Dendritic cell treated with granulocyte-macrophage colony-stimulating factor and Interleukin-4, amounts not matched to agents 40 ng/mL and 50 ng/mL, for 4 days (primary cell): Measurements from ENCODE around the gene NUDT22.

Source experiments
- H3K27ac Mint-ChIP-seq: one replicate; pipeline ENCODE4 v1.8.0; 2022; ENCODE audit warnings: mild to moderate bottlenecking, mixed read lengths
- H3K27me3 Mint-ChIP-seq: one replicate; pipeline ENCODE4 v1.8.0; 2022; ENCODE audit warnings: mild to moderate bottlenecking, mixed read lengths
- H3K36me3 Mint-ChIP-seq: one replicate; pipeline ENCODE4 v1.8.0; 2022; ENCODE audit warnings: low read depth, mixed read lengths
- H3K4me1 Mint-ChIP-seq: one replicate; pipeline ENCODE4 v1.8.0; 2022; ENCODE audit warnings: low read depth, mixed read lengths
- H3K4me3 Mint-ChIP-seq: one replicate; pipeline ENCODE4 v1.8.0; 2022; ENCODE audit warnings: mild to moderate bottlenecking, moderate library complexity, mixed read lengths
- H3K9me3 Mint-ChIP-seq: one replicate; pipeline ENCODE4 v1.8.0; 2022; ENCODE audit warnings: mixed read lengths
- intact Hi-C: fragments of 100-400 bp; cut with micrococcal nuclease; formaldehyde crosslinking; loops from one replicate; pipeline ENCODE4 v1.15.0; 2022

NUDT22 gene

DNA sequence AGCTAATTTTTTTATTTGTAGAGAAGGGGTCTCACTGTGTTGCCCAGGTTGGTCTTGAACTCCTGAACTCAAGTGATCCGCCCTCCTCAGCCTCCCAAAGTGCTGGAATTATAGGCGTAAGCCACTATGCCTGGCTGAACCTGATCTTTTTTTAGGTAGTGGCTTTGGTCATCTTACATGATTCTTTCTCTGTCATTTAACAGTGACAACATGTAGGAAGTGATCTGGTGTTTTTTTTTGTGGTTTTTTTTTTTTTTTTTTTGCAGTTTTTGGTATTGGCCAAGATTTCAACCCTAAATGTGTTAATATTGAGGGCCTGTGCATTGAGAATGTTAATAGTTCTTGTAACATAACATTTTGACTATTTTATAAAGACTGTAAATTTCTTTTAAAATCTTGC lies 27.6 kb upstream of the NUDT22 start:
- Mint-ChIP-seq H3K27me3 (no peaks in the 10 kb centered on the region), H3K4me3 (no peak overlapping the region), H3K9me3 (no peaks in the 10 kb centered on the region), H3K27ac (no peak overlapping the region), H3K36me3 (peaks cover 100% of the 10 kb centered on the region), H3K4me1 (peaks cover 37% of the 10 kb centered on the region)
- intact Hi-C loops, result no loop called here

DNA sequence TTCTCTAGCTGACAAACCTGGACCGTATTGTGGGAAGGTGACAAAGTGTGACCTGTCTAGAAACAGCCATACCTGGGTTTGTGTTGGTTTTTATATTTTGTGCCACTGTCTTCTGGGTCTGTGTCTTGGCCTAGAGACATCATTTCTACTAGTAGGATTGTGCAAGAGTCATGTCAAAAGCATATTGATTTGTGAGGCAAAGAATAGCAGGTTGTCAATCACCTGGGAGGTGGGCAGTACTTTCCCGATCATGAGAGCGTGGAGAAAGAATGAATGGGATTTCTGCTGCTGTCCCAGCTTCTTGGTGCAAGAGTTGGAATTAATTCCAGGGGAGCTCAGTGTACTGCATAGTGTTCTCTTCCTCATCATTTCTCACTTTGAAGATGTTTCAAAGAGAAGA lies 24.5 kb upstream of the NUDT22 start:
- Mint-ChIP-seq H3K27me3 (no peaks in the 10 kb centered on the region), H3K36me3 (peaks cover 85% of the 10 kb centered on the region), H3K27ac (peak overlapping the region; percentile 64), H3K4me1 (peaks cover 62% of the 10 kb centered on the region), H3K9me3 (no peaks in the 10 kb centered on the region), H3K4me3 (no peak overlapping the region)
- intact Hi-C loops, result no loop called here

- no peaks in the 10 kb centered on the region for H3K9me3 Mint-ChIP-seq
- peaks cover 60% of the 10 kb centered on the region for H3K4me1 Mint-ChIP-seq
- H3K27ac Mint-ChIP-seq, result peak overlapping the region; percentile 91
- H3K4me3 Mint-ChIP-seq, result no peak overlapping the region
- intact Hi-C loops, result no loop called here
- H3K36me3 Mint-ChIP-seq, result peaks cover 85% of the 10 kb centered on the region
- no peaks in the 10 kb centered on the region for H3K27me3 Mint-ChIP-seq
Observed at GRCh38 chr11:64202992-64203391, 23.1 kb upstream of the NUDT22 start.

DNA sequence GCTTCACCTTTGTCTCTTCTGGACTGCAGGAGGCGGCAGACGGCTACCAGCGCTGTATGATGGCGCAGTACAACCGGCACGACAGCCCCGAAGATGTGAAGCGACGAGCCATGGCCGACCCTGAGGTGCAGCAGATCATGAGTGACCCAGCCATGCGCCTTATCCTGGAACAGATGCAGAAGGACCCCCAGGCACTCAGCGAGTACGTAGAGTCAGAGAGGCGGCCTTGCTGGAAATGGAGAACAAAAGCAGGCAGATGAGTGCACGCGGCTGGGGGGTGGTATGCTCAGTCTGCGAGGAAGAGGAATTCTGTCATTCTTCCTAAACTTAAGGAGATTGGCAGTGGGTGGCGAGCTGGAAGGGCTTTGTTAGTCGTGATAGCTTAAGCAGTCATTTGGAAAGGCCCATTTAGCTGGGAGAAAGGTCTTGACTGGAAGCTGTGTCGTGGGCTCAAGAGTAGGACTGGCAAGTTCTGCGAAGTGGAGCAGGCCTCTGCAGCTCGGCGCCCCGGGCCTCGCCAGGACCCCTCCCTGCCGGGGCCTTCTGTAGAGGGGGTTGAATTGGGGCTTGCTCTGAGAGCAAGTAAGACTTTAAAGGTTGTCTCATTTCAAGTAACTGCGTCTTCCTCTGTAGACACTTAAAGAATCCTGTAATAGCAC lies 22.5 kb upstream of the NUDT22 start:
- H3K4me1 Mint-ChIP-seq, result peaks cover 65% of the 10 kb centered on the region
- intact Hi-C loops, result loop anchor here (1.0 kb wide), 1 partner anchor 101 kb away; no protein-coding TSS in a partner anchor
- H3K36me3 Mint-ChIP-seq, result peaks cover 85% of the 10 kb centered on the region
- peak overlapping the region; percentile 91 for H3K27ac Mint-ChIP-seq
- H3K4me3 Mint-ChIP-seq, result no peak overlapping the region
- no peaks in the 10 kb centered on the region for H3K9me3 Mint-ChIP-seq
- no peaks in the 10 kb centered on the region for H3K27me3 Mint-ChIP-seq

DNA sequence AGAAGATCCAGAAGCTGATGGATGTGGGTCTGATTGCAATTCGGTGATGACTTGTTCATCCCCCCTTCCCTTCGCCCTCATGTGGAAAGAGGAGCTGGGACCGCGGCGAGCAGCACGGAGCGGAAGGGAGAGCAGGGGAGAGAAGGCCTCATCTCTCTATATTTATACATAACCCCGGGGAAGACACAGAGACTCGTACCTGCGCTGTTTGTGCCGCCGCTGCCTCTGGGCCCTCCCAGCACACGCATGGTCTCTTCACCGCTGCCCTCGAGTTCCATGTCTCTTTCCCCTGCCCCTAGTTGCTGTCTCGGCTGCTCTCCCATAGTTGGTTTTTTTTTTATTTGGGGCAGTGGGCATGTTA lies 22.0 kb upstream of the NUDT22 start:
- peak overlapping the region; percentile 8 for H3K4me3 Mint-ChIP-seq
- intact Hi-C loops, result loop anchor here (1.0 kb wide), 1 partner anchor 100 kb away; no protein-coding TSS in a partner anchor
- H3K4me1 Mint-ChIP-seq, result peaks cover 70% of the 10 kb centered on the region
- no peaks in the 10 kb centered on the region for H3K27me3 Mint-ChIP-seq
- peak overlapping the region; percentile 91 for H3K27ac Mint-ChIP-seq
- H3K36me3 Mint-ChIP-seq, result peaks cover 85% of the 10 kb centered on the region
- no peaks in the 10 kb centered on the region for H3K9me3 Mint-ChIP-seq

- Mint-ChIP-seq H3K27me3 (no peaks in the 10 kb centered on the region), H3K4me1 (peaks cover 75% of the 10 kb centered on the region), H3K27ac (peak overlapping the region; percentile 91), H3K4me3 (peak overlapping the region; percentile 8), H3K36me3 (peaks cover 85% of the 10 kb centered on the region), H3K9me3 (no peaks in the 10 kb centered on the region)
- intact Hi-C loops, result loop anchor here (1.0 kb wide), 1 partner anchor 100 kb away; no protein-coding TSS in a partner anchor
Observed at GRCh38 chr11:64204464-64204989, 21.5 kb upstream of the NUDT22 start.

DNA sequence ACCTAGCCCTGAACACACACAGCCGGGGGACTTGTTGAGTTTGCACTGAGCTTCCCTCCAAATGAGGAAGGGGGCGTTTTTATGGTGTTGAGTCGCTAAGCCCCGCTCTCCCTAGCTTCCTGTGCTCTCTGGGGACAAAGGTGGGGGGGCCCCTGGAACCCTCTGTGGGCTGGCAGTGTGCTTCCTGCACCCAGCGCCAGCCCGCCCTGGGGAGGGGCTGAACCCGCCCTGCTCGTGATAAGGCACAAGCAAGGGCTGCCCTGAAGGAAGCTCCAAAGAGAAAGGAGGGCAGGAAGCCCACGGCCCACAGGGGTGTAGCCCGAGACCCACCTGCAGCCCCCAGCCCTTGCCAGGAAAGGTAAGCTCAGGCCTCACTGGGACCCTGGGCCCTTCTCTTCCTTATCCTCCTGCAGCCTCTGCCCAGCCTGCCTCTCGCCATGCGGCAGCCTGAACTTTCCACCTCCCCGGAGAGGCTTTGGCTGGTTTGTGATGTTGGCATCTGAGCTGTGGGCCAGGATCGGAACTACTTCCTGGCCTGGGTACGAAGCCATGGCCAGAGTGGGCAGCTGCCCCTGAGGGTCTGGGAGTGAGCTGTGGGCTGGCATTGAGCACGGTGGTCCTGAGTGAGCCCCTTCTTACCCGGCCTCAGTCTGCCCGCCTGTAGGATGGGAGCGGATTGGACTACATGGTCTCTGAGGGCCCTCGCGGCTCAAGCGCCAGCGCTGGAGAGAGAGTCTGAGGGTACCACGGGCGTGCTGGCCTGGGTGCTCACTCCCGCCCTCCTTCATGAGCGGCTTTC lies 19.4 kb upstream of the NUDT22 start, which contains the start of gene FERMT3:
FERMT3 (plus strand) TSS at position 265 of the 799 bp plus-strand sequence. CDS start 644 bp downstream, outside the sequence.
- Mint-ChIP-seq H3K27ac (peak within 1 kb of the TSS; percentile 91), H3K36me3 (peaks cover 85% of the 10 kb centered on the region), H3K9me3 (no peaks in the 10 kb centered on the region), H3K4me3 (peak within 1 kb of the TSS; percentile 92), H3K27me3 (no peaks in the 10 kb centered on the region), H3K4me1 (peaks cover 77% of the 10 kb centered on the region)
- intact Hi-C loops, result loop anchor here (2.0 kb wide), 1 partner anchor 62 kb away; no protein-coding TSS in a partner anchor

- Mint-ChIP-seq H3K9me3 (no peaks in the 10 kb centered on the region), H3K27me3 (no peaks in the 10 kb centered on the region)
Observed at GRCh38 chr11:64207256-64208085, 18.6 kb upstream of the NUDT22 start.

GRCh38 chr11:64208086-64208795 lies 17.8 kb upstream of the NUDT22 start:
- H3K9me3 Mint-ChIP-seq, result no peaks in the 10 kb centered on the region
- no peaks in the 10 kb centered on the region for H3K27me3 Mint-ChIP-seq
- peaks cover 83% of the 10 kb centered on the region for H3K4me1 Mint-ChIP-seq
- intact Hi-C loops, result no loop called here
- peaks cover 85% of the 10 kb centered on the region for H3K36me3 Mint-ChIP-seq
- peak overlapping the region; percentile 92 for H3K4me3 Mint-ChIP-seq
- H3K27ac Mint-ChIP-seq, result peak overlapping the region; percentile 91

More at GRCh38 chr11:64207256-64208085, 18.6 kb upstream of the NUDT22 start:
- Mint-ChIP-seq H3K4me1 (peaks cover 84% of the 10 kb centered on the region), H3K36me3 (peaks cover 85% of the 10 kb centered on the region), H3K4me3 (peak overlapping the region; percentile 92), H3K27ac (peak overlapping the region; percentile 91)
- intact Hi-C loops, result loop anchor here (2.0 kb wide), 1 partner anchor 61 kb away; no protein-coding TSS in a partner anchor

GRCh38 chr11:64208796-64209562 lies 17.1 kb upstream of the NUDT22 start:
- Mint-ChIP-seq H3K27ac (peak overlapping the region; percentile 91), H3K4me3 (peak overlapping the region; percentile 92), H3K9me3 (no peaks in the 10 kb centered on the region), H3K4me1 (peaks cover 76% of the 10 kb centered on the region), H3K36me3 (peaks cover 85% of the 10 kb centered on the region), H3K27me3 (no peaks in the 10 kb centered on the region)
- intact Hi-C loops, result no loop called here

DNA sequence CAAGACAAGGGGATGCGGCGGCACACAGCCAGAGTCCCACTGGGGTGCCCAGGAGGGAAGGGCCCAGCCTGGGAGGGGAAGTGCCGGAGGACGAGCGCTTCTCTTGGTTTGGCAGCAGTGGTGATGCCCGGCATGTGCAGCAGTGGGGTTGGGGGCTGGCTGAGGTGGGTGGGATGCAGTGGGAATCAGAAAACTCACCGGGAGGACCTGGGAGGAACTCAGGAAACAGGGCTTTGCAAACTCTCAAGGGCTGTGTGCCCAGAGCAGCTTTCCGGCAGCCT lies 16.6 kb upstream of the NUDT22 start:
- H3K27ac Mint-ChIP-seq, result peak overlapping the region; percentile 91
- no peaks in the 10 kb centered on the region for H3K9me3 Mint-ChIP-seq
- H3K4me1 Mint-ChIP-seq, result peaks cover 70% of the 10 kb centered on the region
- peak overlapping the region; percentile 92 for H3K4me3 Mint-ChIP-seq
- H3K27me3 Mint-ChIP-seq, result no peaks in the 10 kb centered on the region
- intact Hi-C loops, result no loop called here
- H3K36me3 Mint-ChIP-seq, result peaks cover 85% of the 10 kb centered on the region

- H3K9me3 Mint-ChIP-seq, result no peaks in the 10 kb centered on the region
- H3K36me3 Mint-ChIP-seq, result peaks cover 90% of the 10 kb centered on the region
- H3K27me3 Mint-ChIP-seq, result no peaks in the 10 kb centered on the region
- intact Hi-C loops, result no loop called here
- peaks cover 67% of the 10 kb centered on the region for H3K4me1 Mint-ChIP-seq
- peak overlapping the region; percentile 15 for H3K27ac Mint-ChIP-seq
- H3K4me3 Mint-ChIP-seq, result no peak overlapping the region
Observed at GRCh38 chr11:64210301-64211020, 15.6 kb upstream of the NUDT22 start.
